GM19240 (cell line): ENCODE measurements around the gene PLP2.
"Not testable (repeated sequence)": the region's sequence is repeated elsewhere in the genome, so short reads cannot be mapped to it uniquely, and the experiment has no call there.

ENCODE experiments used
- DNase-seq: peaks from one replicate; pipeline ENCODE4 v3.0.0; 2011; ENCODE audit warnings: low spot score; ENCODE audit not compliant: insufficient read length

PLP2 gene

GRCh38 chrX:49163555-49164419 lies 7.9 kb upstream of the PLP2 start:
- DNase-seq, result no peak

GRCh38 chrX:49164589-49165360 lies 6.9 kb upstream of the PLP2 start:
- DNase-seq, result no peak

GRCh38 chrX:49165901-49166881 lies 5.5 kb upstream of the PLP2 start:
- no peak for DNase-seq

GRCh38 chrX:49166914-49167739 lies 4.6 kb upstream of the PLP2 start:
- no peak for DNase-seq

GRCh38 chrX:49167740-49168108 lies 4.0 kb upstream of the PLP2 start:
- DNase-seq, result no peak

GRCh38 chrX:49172280-49172780 lies 632 bp downstream of the PLP2 start:
- no peak for DNase-seq

- not testable (repeated sequence) for DNase-seq
Observed at GRCh38 chrX:49173544-49173943, 1.8 kb downstream of the PLP2 start.

GRCh38 chrX:49174723-49175122 lies 3.0 kb downstream of the PLP2 start:
- no peak for DNase-seq

- DNase-seq, result no peak
Observed at GRCh38 chrX:49175435-49176274, 4.0 kb downstream of the PLP2 start.

GRCh38 chrX:49176421-49177326 lies 5.0 kb downstream of the PLP2 start:
- DNase-seq, result no peak

- DNase-seq, result no peak
Observed at GRCh38 chrX:49177338-49177833, 5.7 kb downstream of the PLP2 start.

- no peak for DNase-seq
Observed at GRCh38 chrX:49177873-49178480, 6.3 kb downstream of the PLP2 start.

- no peak for DNase-seq
Observed at GRCh38 chrX:49178537-49178936, 6.8 kb downstream of the PLP2 start.

GRCh38 chrX:49179358-49179757 lies 7.7 kb downstream of the PLP2 start:
- no peak for DNase-seq

- no peak for DNase-seq
Observed at GRCh38 chrX:49183701-49184281, 12.1 kb downstream of the PLP2 start.

- no peak for DNase-seq
Observed at GRCh38 chrX:49184294-49185281, 12.9 kb downstream of the PLP2 start.
